ENCODE measurements around the gene GOLGA8H.
"Not testable (repeated sequence)": the region's sequence is repeated elsewhere in the genome, so short reads cannot be mapped to it uniquely, and the experiment has no call there.

GRCh38 chr15:30612271-30612670 lies 8.4 kb downstream of the GOLGA8H start:
- not testable (repeated sequence) for TF ChIP-seq ZFX (IDR thresholded peaks at IDR 0.05); CTCF (conservative IDR thresholded peaks at IDR 0.05)

Measured in C4-2B (cell line).